Activated B cell treated with CpG ODN at 0.5 μM for 24 hours (primary cell): ENCODE measurements around the gene LMX1A. TPM values are rescaled to one million over a fixed set of nuclear protein-coding genes. Genes with fewer than 3 reads are reported as not detected.

ENCODE experiments used
- ATAC-seq: fragments of 200-7000 bp; cut with Tn5 transposase; one replicate; pipeline ENCODE4 v1.10.0; 2021; ENCODE audit warnings: low read depth, mild to moderate bottlenecking, moderate library complexity
- CTCF ChIA-PET: fragments of 350-600 bp; sonication (Branson Sonifier 250); formaldehyde crosslinking; loops from one replicate; lab custom pipeline; 2021; ENCODE audit warnings: antibody characterized with exemption; lab: Charles Lee
- POLR2A ChIA-PET: fragments of 350-600 bp; sonication (Branson Sonifier 250); formaldehyde crosslinking; loops from one replicate; lab custom pipeline; 2021; ENCODE audit warnings: antibody characterized with exemption; lab: Charles Lee
- DNase-seq: peaks from one replicate; pipeline ENCODE4 v3.0.0; 2022
- H3K27ac Mint-ChIP-seq: one replicate; pipeline ENCODE4 v1.8.0; 2020; ENCODE audit warnings: mixed read lengths
- H3K27me3 Mint-ChIP-seq: one replicate; pipeline ENCODE4 v1.8.0; 2021; ENCODE audit warnings: mixed read lengths
- H3K36me3 Mint-ChIP-seq: one replicate; pipeline ENCODE4 v1.8.0; 2021; ENCODE audit warnings: low read depth, mixed read lengths
- H3K4me1 Mint-ChIP-seq: one replicate; pipeline ENCODE4 v1.8.0; 2021; ENCODE audit warnings: mixed read lengths
- H3K4me3 Mint-ChIP-seq: one replicate; pipeline ENCODE4 v1.8.0; 2020; ENCODE audit warnings: mild to moderate bottlenecking, mixed read lengths
- H3K9me3 Mint-ChIP-seq: one replicate; pipeline ENCODE4 v1.8.0; 2020; ENCODE audit warnings: mixed read lengths
- intact Hi-C: fragments of 100-400 bp; cut with micrococcal nuclease; formaldehyde crosslinking; loops from one replicate; pipeline ENCODE4 v1.15.1; 2024
- total RNA-seq: library from RNA; stranded (reverse); gene quantifications from 2 replicates; pipeline ENCODE4 v1.2.3, GENCODE V29; 2022
- TF ChIP-seq, protein P1 (sequence below): fragments of 200-600 bp; IDR thresholded peaks from one replicate; pipeline ENCODE4 v1.8.0; 2022; ENCODE audit warnings: antibody characterized with exemption, mild to moderate bottlenecking

The LMX1A gene
- total RNA-seq, 1 donor from 2014 or later = not detected

DNA sequence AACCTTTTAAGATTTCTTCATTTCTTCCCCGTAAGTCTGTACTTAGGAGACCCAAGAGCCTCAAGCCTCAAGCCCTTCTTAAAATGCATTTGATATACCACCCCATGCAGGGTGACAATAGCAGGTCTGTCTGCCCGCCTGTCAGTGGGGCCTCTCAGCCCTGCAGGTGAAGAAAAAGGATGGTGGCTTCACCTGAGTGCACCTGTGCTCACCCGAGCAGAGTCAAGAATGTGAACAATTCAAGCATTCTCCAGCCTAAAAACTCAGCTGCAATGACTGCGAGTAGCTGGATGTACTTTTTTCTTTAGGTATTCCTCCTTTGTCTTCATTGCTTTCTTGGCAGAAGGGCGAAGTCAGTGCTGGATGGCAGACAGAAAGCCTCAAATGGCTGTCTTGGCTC lies 203.3 kb downstream of the LMX1A start:
- no peaks in the 10 kb centered on the region for H3K9me3 Mint-ChIP-seq
- H3K4me1 Mint-ChIP-seq = no peaks in the 10 kb centered on the region
- H3K27ac Mint-ChIP-seq = no peak overlapping the region
- ChIA-PET CTCF (no interaction called here), POLR2A (no interaction called here)
- DNase-seq = no peak
- H3K27me3 Mint-ChIP-seq = peaks cover 2% of the 10 kb centered on the region
- H3K36me3 Mint-ChIP-seq = no peaks in the 10 kb centered on the region
- TF ChIP-seq, protein P1, sequence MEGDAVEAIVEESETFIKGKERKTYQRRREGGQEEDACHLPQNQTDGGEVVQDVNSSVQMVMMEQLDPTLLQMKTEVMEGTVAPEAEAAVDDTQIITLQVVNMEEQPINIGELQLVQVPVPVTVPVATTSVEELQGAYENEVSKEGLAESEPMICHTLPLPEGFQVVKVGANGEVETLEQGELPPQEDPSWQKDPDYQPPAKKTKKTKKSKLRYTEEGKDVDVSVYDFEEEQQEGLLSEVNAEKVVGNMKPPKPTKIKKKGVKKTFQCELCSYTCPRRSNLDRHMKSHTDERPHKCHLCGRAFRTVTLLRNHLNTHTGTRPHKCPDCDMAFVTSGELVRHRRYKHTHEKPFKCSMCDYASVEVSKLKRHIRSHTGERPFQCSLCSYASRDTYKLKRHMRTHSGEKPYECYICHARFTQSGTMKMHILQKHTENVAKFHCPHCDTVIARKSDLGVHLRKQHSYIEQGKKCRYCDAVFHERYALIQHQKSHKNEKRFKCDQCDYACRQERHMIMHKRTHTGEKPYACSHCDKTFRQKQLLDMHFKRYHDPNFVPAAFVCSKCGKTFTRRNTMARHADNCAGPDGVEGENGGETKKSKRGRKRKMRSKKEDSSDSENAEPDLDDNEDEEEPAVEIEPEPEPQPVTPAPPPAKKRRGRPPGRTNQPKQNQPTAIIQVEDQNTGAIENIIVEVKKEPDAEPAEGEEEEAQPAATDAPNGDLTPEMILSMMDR = no peak
- no peak overlapping the region for H3K4me3 Mint-ChIP-seq
- ATAC-seq = no peak
- intact Hi-C loops = no loop called here

DNA sequence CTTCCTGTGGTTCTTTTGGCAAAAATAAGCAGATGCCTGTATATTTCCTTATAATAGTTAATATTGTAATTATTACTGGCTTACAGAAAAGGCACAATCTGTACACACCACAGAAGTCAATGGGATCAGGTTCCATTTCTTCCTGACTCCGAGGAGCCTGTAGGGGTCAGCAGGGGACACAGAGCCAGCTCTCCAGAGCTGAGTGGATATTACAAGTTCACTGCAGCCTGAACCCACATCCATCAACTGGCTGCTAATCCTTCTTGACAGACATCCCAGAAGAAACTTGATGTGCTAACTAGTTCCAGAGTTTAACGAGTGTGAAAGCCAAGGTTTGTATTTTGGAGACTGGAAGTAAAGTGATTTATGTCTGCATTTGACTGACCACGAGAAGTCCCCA lies 203.8 kb downstream of the LMX1A start:
- DNase-seq = no peak
- H3K4me1 Mint-ChIP-seq = no peaks in the 10 kb centered on the region
- H3K27me3 Mint-ChIP-seq = peaks cover 2% of the 10 kb centered on the region
- TF ChIP-seq, protein P1 = no peak
- H3K4me3 Mint-ChIP-seq = no peak overlapping the region
- H3K36me3 Mint-ChIP-seq = no peaks in the 10 kb centered on the region
- no peak overlapping the region for H3K27ac Mint-ChIP-seq
- ATAC-seq = no peak
- H3K9me3 Mint-ChIP-seq = no peaks in the 10 kb centered on the region
- intact Hi-C loops = no loop called here
- ChIA-PET CTCF (no interaction called here), POLR2A (no interaction called here)

DNA sequence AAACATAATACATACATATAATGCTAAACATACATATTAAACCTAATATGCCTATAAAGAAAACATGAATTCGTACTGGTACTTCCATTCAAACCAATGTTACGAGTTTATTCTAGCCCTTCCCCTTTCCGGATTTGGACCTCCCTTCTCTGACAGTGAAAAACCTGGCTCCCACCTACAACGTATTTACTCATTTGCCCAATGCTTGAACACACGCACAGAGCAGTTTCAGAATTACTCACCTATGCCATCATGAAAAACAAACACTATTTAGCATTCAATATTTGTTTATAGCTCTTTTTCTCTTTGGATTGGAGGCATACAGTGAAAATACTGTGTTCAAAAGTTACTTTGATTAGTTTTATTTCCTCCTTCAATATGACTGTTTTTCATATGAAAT lies 204.4 kb downstream of the LMX1A start:
- Mint-ChIP-seq H3K9me3 (no peaks in the 10 kb centered on the region), H3K4me1 (no peaks in the 10 kb centered on the region), H3K27ac (no peak overlapping the region), H3K27me3 (peaks cover 2% of the 10 kb centered on the region), H3K4me3 (no peak overlapping the region), H3K36me3 (no peaks in the 10 kb centered on the region)
- DNase-seq = no peak
- POLR2A ChIA-PET = no interaction called here
- intact Hi-C loops = no loop called here
- ATAC-seq = no peak
- TF ChIP-seq, protein P1 = no peak
- CTCF ChIA-PET = no interaction called here

Other genes with a start within 250 kb of the LMX1A start
- not detected in 2 replicates for gene RXRG, start 88.4 kb upstream of the LMX1A start, total RNA-seq
- gene LRRC52, start 187.3 kb upstream of the LMX1A start, total RNA-seq = not detected in 2 replicates